ENCODE data around the gene EIF2D. TPM values are rescaled to one million over a fixed set of nuclear protein-coding genes. Genes with fewer than 3 reads are reported as not detected.
A peak's percentile ranks its signal among the peaks of the same experiment; 100 is the strongest.

EIF2D gene
- total and polyA plus RNA-seq, 2 of the 4 experiments (the other 2 are of a cell fraction) = 64.3 to 69.4 TPM

- Histone ChIP-seq H2BK20ac (ENCODE audit: low read depth, low read length) (no peak overlapping the region), H2AK5ac (ENCODE audit: low read depth, low read length) (no peak overlapping the region), H3K9me3 (ENCODE audit: control insufficient read depth, insufficient read depth, low read length) (no peaks in the 10 kb centered on the region), H3K14ac (replicated peaks; ENCODE audit: low read depth, low read length) (no peak overlapping the region), H3K56ac (ENCODE audit: extremely low read depth, insufficient read depth, low read length) (no peak overlapping the region), H3K79me1 (ENCODE audit: low read depth in 1 of 2, low read length in 2 of 2) (no peaks in the 10 kb centered on the region), H3K4me3 (ENCODE audit: insufficient read depth, low read depth, low read length) (no peak overlapping the region), H3K23ac (ENCODE audit: low read depth, low read length) (no peak overlapping the region), H2AK9ac (replicated peaks; ENCODE audit: low read depth, low read length, poor library complexity) (peak overlapping the region; percentile 48), H2BK120ac (ENCODE audit: low read depth, low read length) (no peak overlapping the region), H2BK15ac (ENCODE audit: low read depth, low read length) (no peak overlapping the region), H3K18ac (ENCODE audit: low read depth, low read length) (no peak overlapping the region), H3K9me1 (ENCODE audit: insufficient read depth, low read length) (no peaks in the 10 kb centered on the region), H4K20me1 (ENCODE audit: insufficient read depth, low read length) (peaks cover 3% of the 10 kb centered on the region; the same call in 1 of the 2 replicates), H2BK5ac (ENCODE audit: low read depth, low read length, poor library complexity, severe bottlenecking) (no peak overlapping the region), H3K4me1 (ENCODE audit: control insufficient read depth, insufficient read depth, low read length) (no peaks in the 10 kb centered on the region), H3K36me3 (ENCODE audit: control insufficient read depth, insufficient read depth, low read length) (no peaks in the 10 kb centered on the region), H4K8ac (ENCODE audit: low read depth in 2 of 2, low read length in 2 of 2) (no peak overlapping the region), H4K5ac (ENCODE audit: low read depth, low read length) (no peak overlapping the region), H3K4ac (ENCODE audit: low read depth, low read length) (no peak overlapping the region), H2AFZ (replicated peaks; ENCODE audit: low read length, poor library complexity) (no peak overlapping the region), H3K27ac (ENCODE audit: insufficient read depth, low read length) (no peak overlapping the region), H4K91ac (ENCODE audit: insufficient read depth, low read depth, low read length) (no peak overlapping the region), H3K9ac (ENCODE audit: low read depth, low read length) (no peak overlapping the region), H3K27me3 (ENCODE audit: control insufficient read depth, insufficient read depth, low read length) (peaks cover 5% of the 10 kb centered on the region; the same call in 1 of the 2 replicates), H3K4me2 (ENCODE audit: low read depth, low read length) (no peak overlapping the region)
- TF ChIP-seq MAFK (IDR thresholded peaks at IDR 0.05; ENCODE audit: low read depth, low read length) (peak; percentile 54), FOS (IDR thresholded peaks at IDR 0.05; ENCODE audit: low read depth, low read length) (no peak)
- ChIA-PET CTCF (interaction anchor here (0.7 kb wide), 1 partner anchor 14 kb away, joined by 4 read pairs; no protein-coding TSS in a partner anchor), POLR2A (ENCODE audit: unreplicated experiment) (no interaction called here)
- dilution Hi-C loops (cut with HindIII; ENCODE audit: low sequenced_read_pairs, unreplicated experiment) = no loop called here
- in situ Hi-C loops (cut with MboI; ENCODE audit: low sequenced_read_pairs) = no loop called here
- BruUV-seq (replicated peaks) = no TSS peak
- ATAC-seq (ENCODE audit: low read depth) = no peak
- DNase-seq = no peak
- intact Hi-C loops (cut with micrococcal nuclease) = no loop called here
- WGBS, 2 experiments (ENCODE audit: extremely low coverage in 2 of 2, insufficient read length in 1 of 2) = no CpG with 5 or more reads among the region's 8 CpGs
Observed at GRCh38 chr1:206568779-206569352, 43.4 kb downstream of the EIF2D start.
